HG03520 (cell line): ENCODE measurements around the gene USP28.
"Not testable (repeated sequence)": the region's sequence is repeated elsewhere in the genome, so short reads cannot be mapped to it uniquely, and the experiment has no call there.

Experiments
- ATAC-seq: cut with Tn5 transposase; IDR thresholded peaks from one replicate; pipeline ENCODE4 v1.9.1; 2021; ENCODE audit warnings: mild to moderate bottlenecking, moderate library complexity; ENCODE audit not compliant: unreplicated experiment

Gene USP28

GRCh38 chr11:113840932-113841664 lies 34.3 kb downstream of the USP28 start:
- ATAC-seq: peak; percentile 36

DNA sequence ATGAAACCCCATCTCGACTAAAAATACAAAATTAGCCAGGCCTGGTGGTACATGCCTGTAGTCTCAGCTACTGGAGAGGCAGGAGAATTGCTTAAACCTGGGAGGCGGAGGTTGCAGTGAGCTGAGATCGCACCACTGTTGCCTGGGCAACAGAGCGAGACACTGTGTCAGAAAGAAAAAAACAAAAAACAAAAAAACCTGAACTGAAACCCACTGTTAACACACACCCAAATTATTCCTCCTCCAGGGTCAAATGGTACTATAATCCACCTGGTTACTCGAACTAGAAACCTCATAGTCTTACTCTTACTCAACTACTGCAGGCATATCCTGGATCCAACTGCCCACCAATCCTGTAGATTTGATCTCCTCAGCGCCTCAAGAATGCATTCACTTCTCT lies 35.5 kb downstream of the USP28 start:
- ATAC-seq: peak; percentile 89

DNA sequence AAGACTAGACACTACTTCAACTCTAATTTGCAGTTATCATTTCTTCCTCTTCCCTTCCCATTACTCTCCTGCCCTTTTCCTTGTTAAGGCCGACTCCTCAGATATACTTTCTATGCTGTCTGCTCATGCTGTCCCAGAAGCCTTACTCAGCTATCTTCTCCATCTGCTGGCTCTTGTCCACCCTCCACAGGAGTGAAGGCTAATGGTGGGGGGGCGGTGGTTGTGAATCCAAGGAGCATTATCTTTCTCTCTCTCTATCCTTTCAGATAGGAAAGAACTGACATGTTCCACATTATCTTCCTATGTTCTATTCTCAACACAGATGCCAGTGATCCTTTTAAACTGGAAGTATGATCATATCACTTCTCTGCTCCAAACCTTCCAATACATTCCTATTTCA lies 37.4 kb downstream of the USP28 start:
- ATAC-seq: no peak

DNA sequence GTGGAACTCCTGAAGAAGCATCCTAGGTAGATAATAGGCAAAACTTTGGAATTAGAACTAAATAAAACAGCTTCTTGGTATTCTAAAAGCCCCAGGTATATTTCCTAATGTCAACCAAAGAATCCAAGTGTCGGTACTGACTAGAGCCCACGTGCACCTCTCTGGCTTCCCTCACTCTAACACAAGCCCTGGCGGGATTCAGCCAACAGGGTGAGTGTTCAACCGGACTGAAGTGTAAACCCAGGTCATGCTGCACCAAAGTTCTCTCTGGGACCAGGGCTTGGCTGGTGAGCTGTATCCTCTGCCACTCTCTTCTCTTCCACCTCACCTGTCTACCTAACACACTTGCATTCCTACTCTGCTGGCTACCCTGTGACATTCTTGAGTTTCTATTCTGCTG lies 40.1 kb downstream of the USP28 start:
- ATAC-seq: no peak

GRCh38 chr11:113833151-113833550 lies 42.2 kb downstream of the USP28 start:
- ATAC-seq: no peak

GRCh38 chr11:113831314-113831713 lies 44.1 kb downstream of the USP28 start:
- ATAC-seq: peak; percentile 92

GRCh38 chr11:113829751-113830150 lies 45.6 kb downstream of the USP28 start:
- no peak for ATAC-seq

GRCh38 chr11:113828191-113828590 lies 47.2 kb downstream of the USP28 start:
- no peak for ATAC-seq

GRCh38 chr11:113827477-113827876 lies 47.9 kb downstream of the USP28 start:
- ATAC-seq: no peak

- ATAC-seq: no peak
Measured at GRCh38 chr11:113818426-113818825, 56.9 kb downstream of the USP28 start.

DNA sequence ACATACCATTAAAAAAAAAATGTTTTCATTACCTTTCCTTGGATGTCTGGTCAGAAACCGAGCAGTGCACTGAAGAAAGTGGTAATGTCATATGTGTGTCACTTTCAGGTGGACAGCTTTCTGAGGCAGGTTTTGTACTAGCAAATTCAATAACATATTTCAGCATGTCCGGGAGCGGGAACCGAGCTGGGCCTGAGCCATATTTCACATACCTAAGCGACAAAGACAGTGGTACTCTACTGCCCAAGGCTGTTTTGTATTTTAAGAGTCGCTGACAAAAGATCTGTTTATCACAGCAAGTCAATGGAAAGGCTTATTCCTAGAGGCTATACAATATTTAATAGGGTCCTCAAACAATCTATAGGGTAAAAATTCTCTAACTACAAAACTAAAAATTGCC lies 57.7 kb downstream of the USP28 start:
- no peak for ATAC-seq

- no peak for ATAC-seq
Measured at GRCh38 chr11:113817162-113817561, 58.2 kb downstream of the USP28 start.

DNA sequence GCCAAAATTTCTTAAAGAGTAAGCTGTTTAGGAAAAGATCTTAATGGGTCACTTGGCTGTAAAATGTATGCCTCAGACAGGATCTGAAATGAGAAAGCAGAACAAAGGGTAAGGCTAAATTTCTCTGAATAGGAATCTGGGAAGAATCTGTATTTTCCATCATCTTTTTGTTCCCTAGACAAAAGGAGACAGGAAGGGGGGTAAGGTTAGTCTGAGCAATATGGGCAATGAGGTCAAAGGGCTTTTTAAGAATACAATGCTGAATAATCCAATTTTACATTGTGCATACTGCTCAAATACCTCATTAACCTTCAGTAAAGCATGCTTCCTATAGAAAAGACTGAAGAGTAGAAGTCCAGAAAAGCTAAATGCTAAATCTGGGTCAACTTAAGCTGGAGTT lies 61.2 kb downstream of the USP28 start:
- ATAC-seq: no peak

DNA sequence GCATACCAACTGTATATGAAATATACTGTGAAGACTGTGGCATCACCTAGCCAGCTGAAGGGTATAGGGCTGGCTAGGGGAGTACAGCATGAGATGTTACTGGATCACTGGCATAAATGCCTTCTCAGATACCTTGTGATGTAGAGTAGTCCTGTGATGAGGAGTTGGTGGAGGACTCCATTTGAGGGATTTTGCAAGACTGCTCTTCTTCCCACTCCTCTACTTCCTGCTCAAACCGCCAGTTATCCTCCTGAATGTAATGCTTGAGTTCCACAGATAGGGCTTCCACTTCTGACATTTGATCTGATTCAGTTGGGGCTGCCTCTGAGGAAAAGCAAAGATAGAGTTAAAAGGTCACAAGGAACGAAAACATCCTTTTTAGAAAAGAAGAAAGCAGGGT lies 66.4 kb downstream of the USP28 start:
- ATAC-seq: no peak

DNA sequence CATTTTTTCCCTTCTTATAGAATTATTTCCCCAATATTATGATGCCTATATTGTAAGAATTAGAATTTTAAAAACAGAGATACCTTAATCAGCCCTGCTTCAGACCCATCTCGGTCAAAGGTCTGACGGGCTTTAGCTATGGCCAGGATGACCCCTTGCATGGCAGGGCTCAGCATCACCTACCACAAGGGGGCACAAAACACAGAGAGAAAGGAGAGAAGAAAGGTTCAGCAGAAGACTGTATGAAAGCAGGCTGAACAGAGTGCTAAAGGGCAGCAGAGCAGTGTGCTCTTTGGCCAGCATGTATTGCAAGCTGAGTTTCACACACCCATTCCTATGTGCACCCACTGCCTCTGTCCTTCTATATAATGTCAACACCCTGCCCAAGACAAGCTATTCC lies 69.0 kb downstream of the USP28 start:
- no peak for ATAC-seq

- ATAC-seq: no peak
Measured at GRCh38 chr11:113805640-113806039, 69.7 kb downstream of the USP28 start.

GRCh38 chr11:113802621-113803020 lies 72.8 kb downstream of the USP28 start:
- no peak for ATAC-seq

GRCh38 chr11:113796663-113797259 lies 78.6 kb downstream of the USP28 start:
- ATAC-seq: peak; percentile 64

GRCh38 chr11:113789675-113790320 lies 85.6 kb downstream of the USP28 start:
- no peak for ATAC-seq

GRCh38 chr11:113789016-113789415 lies 86.4 kb downstream of the USP28 start:
- not testable (repeated sequence) for ATAC-seq

DNA sequence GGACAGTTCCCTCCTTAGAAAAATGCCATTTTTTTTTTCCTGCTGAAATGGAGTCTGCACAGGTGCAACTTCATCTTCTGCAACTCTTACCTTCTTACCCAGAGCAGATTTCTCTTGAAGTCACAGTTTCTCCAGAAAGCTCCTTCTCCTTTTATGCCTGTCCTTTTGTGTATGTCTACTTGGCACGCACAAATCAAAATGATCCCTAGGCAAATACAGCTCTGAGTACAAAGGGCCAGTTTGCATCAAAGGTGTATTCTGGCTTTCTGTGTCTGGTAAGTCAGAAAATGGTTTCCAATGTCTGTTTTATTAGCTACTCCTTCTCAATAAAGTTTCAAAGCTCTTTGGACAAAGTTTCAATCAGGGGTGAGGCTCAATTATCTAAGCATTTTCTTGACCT lies 93.2 kb downstream of the USP28 start:
- ATAC-seq: no peak

DNA sequence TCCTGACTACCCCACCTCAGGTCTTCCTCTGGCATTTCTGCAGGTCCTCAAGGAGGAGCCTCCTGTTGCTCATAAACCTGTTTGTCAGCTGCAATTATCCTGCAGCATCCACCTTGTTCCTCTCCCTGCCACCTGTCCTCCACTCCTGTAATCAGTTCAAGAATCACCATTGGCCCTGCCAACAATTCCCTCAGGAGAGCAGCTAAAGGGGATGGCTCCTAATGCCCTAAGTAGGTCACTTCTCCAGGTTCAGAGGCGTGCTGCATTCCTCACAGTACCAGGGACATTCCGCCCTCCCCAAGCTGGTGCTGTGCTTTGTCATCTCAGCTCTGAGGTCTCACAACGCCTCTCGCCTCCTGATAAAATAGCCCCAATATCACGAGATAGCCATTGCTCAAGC lies 93.7 kb downstream of the USP28 start:
- no peak for ATAC-seq
